Measurements from ENCODE around the gene SLC6A4. TPM values are rescaled to one million over a fixed set of nuclear protein-coding genes. Genes with fewer than 3 reads are reported as not detected.

The SLC6A4 gene
- total and polyA plus RNA-seq, 2 donors (not counting 3 experiments of a cell fraction or from before 2014, with no cell fraction given), result 0.25 TPM; not detected in 1

- FAIRE-seq, result no peak
- intact Hi-C loops (cut with micrococcal nuclease), result no loop called here
- no peak overlapping the region for H3K4me3 ChIP-seq (replicated peaks in 1 of 3; ENCODE audit: insufficient read depth in 1 of 3, low read depth in 1 of 3, low read length in 3 of 3)
- no TSS peak for BruUV-seq (replicated peaks)
- H3K9ac ChIP-seq (replicated peaks; ENCODE audit: extremely low read depth, insufficient read depth, low read length), result no peak overlapping the region
- H2AFZ ChIP-seq (ENCODE audit: low read depth, low read length), result no peak overlapping the region
- H3K79me2 ChIP-seq (ENCODE audit: control insufficient read depth, insufficient read depth, low read length), result no peaks in the 10 kb centered on the region
- dilution Hi-C loops (cut with MboI; ENCODE audit: extremely low pct_ligation_motif_present, low sequenced_read_pairs), result no loop called here
- H3K4me1 ChIP-seq (ENCODE audit: control insufficient read depth, extremely low read depth, insufficient read depth, low read length), result no peaks in the 10 kb centered on the region
- no peak overlapping the region for H3K4me2 ChIP-seq (ENCODE audit: insufficient read depth, low read length)
- CTCF ChIA-PET, result interaction anchor here (0.9 to 2.8 kb wide), 5 partner anchors 10 to 380 kb away, joined by 3 to 13 read pairs (median 3); no protein-coding TSS in a partner anchor
- H3K36me3 ChIP-seq (ENCODE audit: control insufficient read depth in 2 of 2, extremely low read depth in 1 of 2, insufficient read depth in 2 of 2, low read length in 2 of 2), result peaks cover 6 to 10% of the 10 kb centered on the region in 2 experiments
- H3K9me1 ChIP-seq (replicated peaks; ENCODE audit: control insufficient read depth, extremely low read depth, insufficient read depth, low read length), result no peaks in the 10 kb centered on the region
- no peak for DNase-seq (ENCODE audit: low read depth, low spot score)
- no peaks in the 10 kb centered on the region for H4K20me1 ChIP-seq (replicated peaks; ENCODE audit: control insufficient read depth, extremely low read depth, insufficient read depth, low read length)
- no peak for TF ChIP-seq CTCF (IDR thresholded peaks at IDR 0.05; ENCODE audit: extremely low read depth in 1 of 2, insufficient read depth in 1 of 2, low read depth in 1 of 2, low read length in 2 of 2)
- no peak for TF ChIP-seq MYC (IDR thresholded peaks at IDR 0.05; ENCODE audit: low read depth, low read length)
- no peak for TF ChIP-seq POLR2AphosphoS5 (IDR thresholded peaks at IDR 0.05; ENCODE audit: insufficient read depth, low read depth, low read length)
- no peak for TF ChIP-seq JUN (IDR thresholded peaks at IDR 0.05; ENCODE audit: borderline replicate concordance, insufficient read depth, insufficient read length, low read depth)
- TF ChIP-seq EZH2 (IDR thresholded peaks at IDR 0.05; ENCODE audit: borderline replicate concordance, low read depth, low read length, severe bottlenecking), result no peak
- no peak for TF ChIP-seq POLR2A (IDR thresholded peaks at IDR 0.05; ENCODE audit: low read depth, low read length)
- no peak for TF ChIP-seq FOS (IDR thresholded peaks at IDR 0.05; ENCODE audit: borderline replicate concordance, insufficient read depth, low read length)
- TF ChIP-seq GATA2 (IDR thresholded peaks at IDR 0.05; ENCODE audit: insufficient read depth, insufficient read length, low read depth, low read length), result no peak
- no peak for TF ChIP-seq MAX (IDR thresholded peaks at IDR 0.05; ENCODE audit: insufficient read depth, insufficient read length)
- POLR2A ChIA-PET, result no interaction called here
- H3K27me3 ChIP-seq (ENCODE audit: control insufficient read depth in 2 of 2, insufficient read depth in 2 of 2, low read length in 2 of 2), result no peaks in the 10 kb centered on the region
- H3K9me3 ChIP-seq (replicated peaks; ENCODE audit: control insufficient read depth, insufficient read depth, low read length), result no peaks in the 10 kb centered on the region
- no peak overlapping the region for H3K27ac ChIP-seq (ENCODE audit: insufficient read depth, low read depth, low read length)
Measured at GRCh38 chr17:30188211-30188939, 47.1 kb downstream of the SLC6A4 start.
